CD4-positive, alpha-beta T cell treated with Interleukin-10 for 1 hour (primary cell): ENCODE data around the gene CCNT1.
"Not testable (repeated sequence)": the region's sequence is repeated elsewhere in the genome, so short reads cannot be mapped to it uniquely, and the experiment has no call there.

ENCODE experiments used
- DNase-seq: peaks from one replicate; pipeline ENCODE4 v3.0.0-alpha.2; 2020

Gene CCNT1

GRCh38 chr12:48716493-48717251 is at the start of gene CCNT1:
Gene CCNT1 (minus strand): TSS chr12:48716707. CDS start chr12:48716675, 32 bp downstream.
- peak; percentile 99 for DNase-seq

GRCh38 chr12:48765753-48766162 is 49.3 kb upstream of the CCNT1 start:
- no peak for DNase-seq

- no peak for DNase-seq
These were observed 48.0 kb upstream of the CCNT1 start for GRCh38 chr12:48764521-48764920.

- no peak for DNase-seq
These were observed 42.2 kb upstream of the CCNT1 start for GRCh38 chr12:48758737-48759136.

- no peak for DNase-seq
These were observed 41.7 kb upstream of the CCNT1 start for GRCh38 chr12:48758186-48758585.

- no peak for DNase-seq
These were observed 34.4 kb upstream of the CCNT1 start for GRCh38 chr12:48750769-48751356.

GRCh38 chr12:48750215-48750614 is 33.7 kb upstream of the CCNT1 start:
- DNase-seq = no peak

GRCh38 chr12:48744251-48745008 is 27.9 kb upstream of the CCNT1 start:
- no peak for DNase-seq

- DNase-seq = no peak
These were observed 23.2 kb upstream of the CCNT1 start for GRCh38 chr12:48739618-48740269.

- no peak for DNase-seq
These were observed 19.9 kb upstream of the CCNT1 start for GRCh38 chr12:48736456-48736855.

GRCh38 chr12:48728807-48729206 is 12.3 kb upstream of the CCNT1 start:
- DNase-seq = no peak

- DNase-seq = not testable (repeated sequence)
These were observed 4.2 kb upstream of the CCNT1 start for GRCh38 chr12:48720737-48721136.

GRCh38 chr12:48720171-48720570 is 3.7 kb upstream of the CCNT1 start:
- DNase-seq = not testable (repeated sequence)

GRCh38 chr12:48719002-48719401 is 2.5 kb upstream of the CCNT1 start:
- not testable (repeated sequence) for DNase-seq

- DNase-seq = no peak
These were observed 767 bp upstream of the CCNT1 start for GRCh38 chr12:48717252-48717695.

GRCh38 chr12:48716168-48716492 is 377 bp downstream of the CCNT1 start:
- no peak for DNase-seq

- DNase-seq = no peak
These were observed 4.3 kb downstream of the CCNT1 start for GRCh38 chr12:48712209-48712608.

GRCh38 chr12:48698822-48699221 is 17.7 kb downstream of the CCNT1 start:
- DNase-seq = not testable (repeated sequence)

- no peak for DNase-seq
These were observed 19.9 kb downstream of the CCNT1 start for GRCh38 chr12:48696626-48697025.

GRCh38 chr12:48695859-48696258 is 20.6 kb downstream of the CCNT1 start:
- no peak for DNase-seq

GRCh38 chr12:48694038-48694437 is 22.5 kb downstream of the CCNT1 start:
- DNase-seq = no peak

GRCh38 chr12:48693572-48693971 is 22.9 kb downstream of the CCNT1 start:
- no peak for DNase-seq

- no peak for DNase-seq
These were observed 24.6 kb downstream of the CCNT1 start for GRCh38 chr12:48691826-48692487.
